Adrenal gland (tissue), 12 donors: Measurements from ENCODE around the gene TEDC1. TPM values are rescaled to one million over a fixed set of nuclear protein-coding genes. Genes with fewer than 3 reads are reported as not detected.

Experiments
- DNase-seq, 7 donors: peaks; one replicate each; pipeline ENCODE4 v3.0.0-alpha.2; 2019 to 2020
- H3K27ac ChIP-seq, 5 donors: fragments of 200-600 bp; sonication (generic) in 4 of 5; 1 replicate in 3 of 5; 2 replicates in 2 of 5; pipeline versions ENCODE4 v1.5.1 to v1.8.0; 2016 to 2020; ENCODE audit warnings: mild to moderate bottlenecking in 1 of 5
- H3K27me3 ChIP-seq: fragments of 200-600 bp; 2 replicates; pipeline ENCODE4 v1.8.0; 2021
- H3K36me3 ChIP-seq, 2 donors: fragments of 200-600 bp; replicated peaks in 1 of 2; 1 replicate in 1 of 2; 2 replicates in 1 of 2; pipeline versions ENCODE4 v1.5.1 to v1.8.0; 2018 to 2022
- H3K4me1 ChIP-seq, 2 donors: fragments of 200-600 bp; replicated peaks in 1 of 2; 1 replicate in 1 of 2; 2 replicates in 1 of 2; pipeline versions ENCODE4 v1.5.1 to v1.8.0; 2018 to 2021
- H3K4me3 ChIP-seq, 4 donors: fragments of 200-600 bp; sonication (generic) in 3 of 4; one replicate each; pipeline ENCODE4 v1.5.1; 2016 to 2018
- H3K9me3 ChIP-seq, 3 donors: fragments of 200-600 bp; sonication (generic) in 1 of 3; replicated peaks in 1 of 3; 1 replicate in 2 of 3; 2 replicates in 1 of 3; pipeline versions ENCODE4 v1.5.1 to v1.8.0; 2016 to 2021
- POLR2A ChIP-seq, 2 donors: fragments of 450-650 bp; IDR thresholded peaks; one replicate each; pipeline ENCODE4 v1.6.1; 2017; ENCODE audit warnings: antibody characterized with exemption in 2 of 2, mild to moderate bottlenecking in 2 of 2, moderate library complexity in 1 of 2
- WGBS, 4 donors: extraction: QIAGEN DNeasy Blood & Tissue Kit in 2 of 4; methylation state at CpG; one replicate each; pipeline versions ENCODE4 v1.1.5 to v1.1.7; 2013 to 2017; 5-methylcytosine and 5-hydroxymethylcytosine counted together
- intact Hi-C, 2 donors: fragments of 100-400 bp; cut with DNase I; formaldehyde crosslinking; loops; one replicate each; pipeline versions ENCODE4 v1.14.1 to v1.15.0; 2022 to 2023
- polyA plus RNA-seq, 3 donors: library from polyadenylated mRNA; stranded (reverse); fragments of 200-250 nt in 2 of 3; fragments of 350-450 nt in 1 of 3; fragmentation: Illumina TruSeq in 1 of 3; extraction: RNeasy Lipid Tissue Mini Kit (QIAGEN cat#74804) in 1 of 3; gene quantifications; one replicate each; pipeline ENCODE4 v1.2.3, GENCODE V29; 2013 to 2014
- total RNA-seq, 9 donors: library from RNA; depleted of rRNA in 4 of 9; stranded (reverse); fragments of >200 nt in 4 of 9; fragments of 120-200 nt in 1 of 9; fragmentation: NEBNext Ultra II Directional in 1 of 9; extraction: Animal tissue kit (Norgen Biotek cat#: 25700) in 1 of 9; gene quantifications; one replicate each; pipeline versions ENCODE4 v1.1.0 to v1.2.4, GENCODE V29; 2013 to 2023
- TF ChIP-seq, protein P1 (sequence below), 6 experiments: fragments of 450-650 bp in 4 of 6; fragments of 200-600 bp in 2 of 6; sonication (generic) in 1 of 6; IDR thresholded peaks; 1 replicate in 5 of 6; 2 replicates in 1 of 6; pipeline versions ENCODE4 v1.5.1 to v1.8.0; 2016 to 2021; ENCODE audit warnings: antibody characterized with exemption in 6 of 6, mild to moderate bottlenecking in 2 of 6, moderate library complexity in 1 of 6
- donor health status: healthy with polysubstance abuse.
- donor health status: Bipolar disorder and iron deficiency.
- donor health status: DM: yes; HTN: yes; CAD: no.
- donor health status: DM: no; HTN: no; CAD: no.
- donor health status: DM: no; HTN: no; CAD: no.
- donor health status: DM: yes; HTN: yes; CAD: no.

Gene TEDC1
- total and polyA plus RNA-seq, 12 donors = 0.24 to 19.1 (median 3.4) TPM

DNA sequence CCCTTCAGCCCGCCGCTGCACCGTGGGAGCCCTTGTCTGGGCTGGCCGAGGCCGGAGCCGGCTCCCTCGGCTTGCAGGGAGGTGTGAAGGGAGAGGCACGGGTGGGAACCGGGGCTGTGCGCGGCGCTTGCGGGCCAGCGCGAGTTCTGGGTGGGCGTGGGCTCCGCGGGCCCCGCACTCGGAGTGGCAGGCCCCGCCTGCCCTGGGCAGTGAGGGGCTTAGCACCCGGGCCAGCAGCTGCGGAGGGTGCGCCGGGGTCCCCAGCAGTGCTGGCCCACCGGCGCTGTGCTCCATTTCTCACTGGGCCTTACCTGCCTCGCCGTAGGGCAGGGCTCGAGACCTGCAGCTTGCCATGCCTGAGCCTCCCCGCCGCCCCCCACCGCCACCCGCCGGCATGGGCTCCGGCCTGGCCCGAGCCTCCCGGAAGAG lies 56.7 kb downstream of the TEDC1 start:
- 80 to 100% (median 96%) methylated on average over 1 to 38 of the region's 38 CpGs for WGBS, 4 donors
- H3K27ac ChIP-seq = no peak overlapping the region
- H3K9me3 ChIP-seq = no peaks in the 10 kb centered on the region
- H3K4me1 ChIP-seq = no peaks in the 10 kb centered on the region
- H3K27me3 ChIP-seq = no peaks in the 10 kb centered on the region
- intact Hi-C loops = no loop called here
- H3K36me3 ChIP-seq = no peaks in the 10 kb centered on the region
- no peak for DNase-seq
- no peak for TF ChIP-seq POLR2A (IDR thresholded peaks at IDR 0.05)
- TF ChIP-seq, protein P1, sequence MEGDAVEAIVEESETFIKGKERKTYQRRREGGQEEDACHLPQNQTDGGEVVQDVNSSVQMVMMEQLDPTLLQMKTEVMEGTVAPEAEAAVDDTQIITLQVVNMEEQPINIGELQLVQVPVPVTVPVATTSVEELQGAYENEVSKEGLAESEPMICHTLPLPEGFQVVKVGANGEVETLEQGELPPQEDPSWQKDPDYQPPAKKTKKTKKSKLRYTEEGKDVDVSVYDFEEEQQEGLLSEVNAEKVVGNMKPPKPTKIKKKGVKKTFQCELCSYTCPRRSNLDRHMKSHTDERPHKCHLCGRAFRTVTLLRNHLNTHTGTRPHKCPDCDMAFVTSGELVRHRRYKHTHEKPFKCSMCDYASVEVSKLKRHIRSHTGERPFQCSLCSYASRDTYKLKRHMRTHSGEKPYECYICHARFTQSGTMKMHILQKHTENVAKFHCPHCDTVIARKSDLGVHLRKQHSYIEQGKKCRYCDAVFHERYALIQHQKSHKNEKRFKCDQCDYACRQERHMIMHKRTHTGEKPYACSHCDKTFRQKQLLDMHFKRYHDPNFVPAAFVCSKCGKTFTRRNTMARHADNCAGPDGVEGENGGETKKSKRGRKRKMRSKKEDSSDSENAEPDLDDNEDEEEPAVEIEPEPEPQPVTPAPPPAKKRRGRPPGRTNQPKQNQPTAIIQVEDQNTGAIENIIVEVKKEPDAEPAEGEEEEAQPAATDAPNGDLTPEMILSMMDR (IDR thresholded peaks at IDR 0.05) = no peak
- no peak overlapping the region for H3K4me3 ChIP-seq

Other genes with a start within 250 kb of the TEDC1 start
- 10 to 100 TPM; 23.3 to 43.3 (median 31.3) TPM for gene BTBD6, start 242.7 kb upstream of the TEDC1 start, total RNA-seq
- 10 to 100 TPM; 14.3 to 78.5 (median 72.6) TPM for gene BTBD6, start 242.7 kb upstream of the TEDC1 start, polyA plus RNA-seq
- 10 to 100 TPM; 14.0 to 96.9 (median 39.2) TPM for gene BRF1, start 190.2 kb upstream of the TEDC1 start, total RNA-seq
- gene BRF1, start 190.2 kb upstream of the TEDC1 start, polyA plus RNA-seq = 10 to 100 TPM; 20.0 to 94.3 (median 35.8) TPM
- gene PACS2, start 176.5 kb upstream of the TEDC1 start, total RNA-seq = 100 to 1,000 TPM in 3 of 9 donors, 10 to 100 TPM in 6; 19.5 to 112 (median 71.5) TPM
- 100 to 1,000 TPM in 1 of 3 donors, 10 to 100 TPM in 2; 20.4 to 221 (median 94.2) TPM for gene PACS2, start 176.5 kb upstream of the TEDC1 start, polyA plus RNA-seq
- 1 to 10 TPM in 4 of 9 donors, under 1 TPM in 2, not detected in 3; 0.17 to 2.8 (median 1.2) TPM for gene TEX22, start 92.7 kb upstream of the TEDC1 start, total RNA-seq
- under 1 TPM; 0.20 to 0.38 (median 0.24) TPM for gene TEX22, start 92.7 kb upstream of the TEDC1 start, polyA plus RNA-seq
- 100 to 1,000 TPM in 2 of 9 donors, 10 to 100 TPM in 7; 26.8 to 102 (median 58.8) TPM for gene MTA1, start 71.4 kb upstream of the TEDC1 start, total RNA-seq
- 100 to 1,000 TPM in 2 of 3 donors, 10 to 100 TPM in 1; 11.8 to 270 (median 142) TPM for gene MTA1, start 71.4 kb upstream of the TEDC1 start, polyA plus RNA-seq
- 10 to 100 TPM; 20.7 to 90.6 (median 50.9) TPM for gene CRIP2, start 16.4 kb upstream of the TEDC1 start, total RNA-seq
- 100 to 1,000 TPM in 2 of 3 donors, 1 to 10 TPM in 1; 5.9 to 193 (median 141) TPM for gene CRIP2, start 16.4 kb upstream of the TEDC1 start, polyA plus RNA-seq
- 10 to 100 TPM in 3 of 9 donors, 1 to 10 TPM in 6; 1.9 to 20.0 (median 9.1) TPM for gene CRIP1, start 4.4 kb upstream of the TEDC1 start, total RNA-seq
- gene CRIP1, start 4.4 kb upstream of the TEDC1 start, polyA plus RNA-seq = 100 to 1,000 TPM in 1 of 3 donors, 10 to 100 TPM in 1, 1 to 10 TPM in 1; 5.9 to 157 (median 80.3) TPM
- gene TMEM121, start 35.3 kb downstream of the TEDC1 start, total RNA-seq = 10 to 100 TPM in 1 of 9 donors, 1 to 10 TPM in 7, under 1 TPM in 1; 0.78 to 12.1 (median 1.3) TPM
- gene TMEM121, start 35.3 kb downstream of the TEDC1 start, polyA plus RNA-seq = 1 to 10 TPM in 2 of 3 donors, not detected in 1; 1.9 to 2.0 TPM